ENCODE measurements around the gene TARS1.

DNA sequence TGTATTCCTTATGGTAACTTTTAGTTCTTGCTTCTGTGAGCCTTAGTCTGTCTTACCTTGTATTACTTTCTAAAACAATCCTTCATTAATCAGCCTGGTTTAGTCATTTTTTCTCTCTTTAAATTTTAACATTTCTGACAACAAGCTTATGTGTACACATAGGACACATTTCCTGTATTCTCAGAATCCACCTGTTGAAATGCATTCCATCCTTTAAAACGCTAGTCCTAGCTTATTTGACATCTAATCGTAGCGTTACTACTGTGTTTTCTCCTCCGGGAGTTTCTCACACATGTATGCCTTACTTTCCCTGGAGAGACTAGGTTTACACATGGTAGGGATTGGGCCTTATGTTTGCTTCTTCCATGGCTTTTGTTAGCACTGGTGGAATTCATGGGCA is 3.8 kb downstream of the TARS1 start:
- TF ChIP-seq, protein P1, sequence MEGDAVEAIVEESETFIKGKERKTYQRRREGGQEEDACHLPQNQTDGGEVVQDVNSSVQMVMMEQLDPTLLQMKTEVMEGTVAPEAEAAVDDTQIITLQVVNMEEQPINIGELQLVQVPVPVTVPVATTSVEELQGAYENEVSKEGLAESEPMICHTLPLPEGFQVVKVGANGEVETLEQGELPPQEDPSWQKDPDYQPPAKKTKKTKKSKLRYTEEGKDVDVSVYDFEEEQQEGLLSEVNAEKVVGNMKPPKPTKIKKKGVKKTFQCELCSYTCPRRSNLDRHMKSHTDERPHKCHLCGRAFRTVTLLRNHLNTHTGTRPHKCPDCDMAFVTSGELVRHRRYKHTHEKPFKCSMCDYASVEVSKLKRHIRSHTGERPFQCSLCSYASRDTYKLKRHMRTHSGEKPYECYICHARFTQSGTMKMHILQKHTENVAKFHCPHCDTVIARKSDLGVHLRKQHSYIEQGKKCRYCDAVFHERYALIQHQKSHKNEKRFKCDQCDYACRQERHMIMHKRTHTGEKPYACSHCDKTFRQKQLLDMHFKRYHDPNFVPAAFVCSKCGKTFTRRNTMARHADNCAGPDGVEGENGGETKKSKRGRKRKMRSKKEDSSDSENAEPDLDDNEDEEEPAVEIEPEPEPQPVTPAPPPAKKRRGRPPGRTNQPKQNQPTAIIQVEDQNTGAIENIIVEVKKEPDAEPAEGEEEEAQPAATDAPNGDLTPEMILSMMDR (IDR thresholded peaks at IDR 0.05): no peak
- no peak for TF ChIP-seq POLR2A (IDR thresholded peaks at IDR 0.05)
- TF ChIP-seq POLR2AphosphoS5 (IDR thresholded peaks at IDR 0.05): no peak
- TF ChIP-seq EP300 (IDR thresholded peaks at IDR 0.05): no peak
